Measurements from ENCODE around the gene MYMX.
A peak's percentile ranks its signal among the peaks of the same experiment; 100 is the strongest.

The MYMX gene

GRCh38 chr6:44253307-44254101, 36.8 kb downstream of the MYMX start:
- peak; percentile 78 for DNase-seq

- DNase-seq, result peak; percentile 85
These were observed 37.7 kb downstream of the MYMX start for GRCh38 chr6:44254191-44255104.

- DNase-seq, result peak; percentile 88
These were observed 38.5 kb downstream of the MYMX start for GRCh38 chr6:44255105-44255808.

GRCh38 chr6:44255871-44256774, 39.4 kb downstream of the MYMX start:
- DNase-seq, result peak; percentile 75

GRCh38 chr6:44256775-44257024, 40.0 kb downstream of the MYMX start:
- no peak for DNase-seq

GRCh38 chr6:44257025-44257752, 40.5 kb downstream of the MYMX start, which contains the start of gene SLC35B2:
Gene SLC35B2, minus strand, starts transcription at chr6:44257528. Its CDS starts 118 bp downstream, at chr6:44257410.
- DNase-seq, result peak; percentile 85

- no peak for DNase-seq
These were observed 41.1 kb downstream of the MYMX start for GRCh38 chr6:44257753-44258324.

- DNase-seq, result no peak
These were observed 41.7 kb downstream of the MYMX start for GRCh38 chr6:44258325-44258863.

GRCh38 chr6:44258921-44259320, 42.2 kb downstream of the MYMX start:
- DNase-seq, result no peak

GRCh38 chr6:44260011-44260410, 43.3 kb downstream of the MYMX start:
- DNase-seq, result no peak

- no peak for DNase-seq
These were observed 43.9 kb downstream of the MYMX start for GRCh38 chr6:44260451-44261297.

- DNase-seq, result no peak
These were observed 44.9 kb downstream of the MYMX start for GRCh38 chr6:44261581-44261980.

GRCh38 chr6:44262467-44263353, 46.0 kb downstream of the MYMX start:
- no peak for DNase-seq

GRCh38 chr6:44263354-44264100, 46.8 kb downstream of the MYMX start:
- no peak for DNase-seq

GRCh38 chr6:44264154-44265006, 47.7 kb downstream of the MYMX start:
- DNase-seq, result peak; percentile 68

GRCh38 chr6:44265007-44265721, 48.4 kb downstream of the MYMX start, which contains the start of gene NFKBIE:
Gene NFKBIE, minus strand, starts transcription at chr6:44265551. Its CDS starts 205 bp downstream, at chr6:44265346.
- peak; percentile 99 for DNase-seq
